MM.1S (cell line): ENCODE data around the gene COBL.

Experiments
- DNase-seq: peaks from one replicate; pipeline ENCODE4 v3.0.0-alpha.2; 2015
- H2AFZ ChIP-seq: fragments of 300-600 bp; sonication (generic); 2 replicates; pipeline ENCODE4 v1.6.0; 2016; ENCODE audit warnings: antibody characterized with exemption, low read length
- H3F3A ChIP-seq: fragments of 300-600 bp; sonication (generic); 2 replicates; pipeline ENCODE4 v1.6.1; 2016; ENCODE audit warnings: mild to moderate bottlenecking, antibody characterized with exemption, low read length, moderate library complexity, mixed read lengths; ENCODE audit not compliant: insufficient read depth
- H3K27ac ChIP-seq: fragments of 300-600 bp; sonication (generic); 2 replicates; pipeline ENCODE4 v1.5.1; 2016; ENCODE audit warnings: mild to moderate bottlenecking, low read length
- H3K27me3 ChIP-seq: fragments of 300-600 bp; sonication (generic); replicated peaks from 2 replicates; pipeline ENCODE4 v1.6.0; 2016; ENCODE audit warnings: low read length; ENCODE audit not compliant: insufficient read depth
- H3K36me3 ChIP-seq: fragments of 300-600 bp; sonication (generic); replicated peaks from 2 replicates; pipeline ENCODE4 v1.6.1; 2016; ENCODE audit warnings: mild to moderate bottlenecking, low read length, mixed read lengths; ENCODE audit not compliant: insufficient read depth
- H3K4me1 ChIP-seq: fragments of 300-600 bp; sonication (generic); 2 replicates; pipeline ENCODE4 v1.6.1; 2016; ENCODE audit warnings: low read length, mixed read lengths
- H3K4me2 ChIP-seq: fragments of 300-600 bp; sonication (generic); 2 replicates; pipeline ENCODE4 v1.6.0; 2016; ENCODE audit warnings: low read depth, low read length
- H3K4me3 ChIP-seq: fragments of 300-600 bp; sonication (generic); 2 replicates; pipeline ENCODE4 v1.5.1; 2016; ENCODE audit warnings: low read length, mixed read lengths
- H3K79me2 ChIP-seq: fragments of 300-600 bp; sonication (generic); 2 replicates; pipeline ENCODE4 v1.6.1; 2016; ENCODE audit warnings: mixed run types, low read length, mixed read lengths
- H3K9ac ChIP-seq: fragments of 300-600 bp; sonication (generic); 2 replicates; pipeline ENCODE4 v1.6.1; 2016; ENCODE audit warnings: low read length, mixed read lengths
- H3K9me2 ChIP-seq: fragments of 300-600 bp; sonication (generic); replicated peaks from 2 replicates; pipeline ENCODE4 v1.6.1; 2016; ENCODE audit warnings: mild to moderate bottlenecking, low read length, mixed read lengths; ENCODE audit not compliant: insufficient read depth
- H3K9me3 ChIP-seq: fragments of 300-600 bp; sonication (generic); replicated peaks from 2 replicates; pipeline ENCODE4 v1.6.1; 2016; ENCODE audit warnings: mild to moderate bottlenecking, low read length, mixed read lengths; ENCODE audit not compliant: insufficient read depth
- H4K20me1 ChIP-seq: fragments of 300-600 bp; sonication (generic); 2 replicates; pipeline ENCODE4 v1.6.1; 2016; ENCODE audit warnings: mild to moderate bottlenecking, low read length, moderate library complexity, mixed read lengths; ENCODE audit not compliant: insufficient read depth
- EZH2 ChIP-seq: fragments of 300-600 bp; sonication (generic); optimal IDR thresholded peaks from 2 replicates; pipeline ENCODE3; 2017; ENCODE audit warnings: low read depth, mild to moderate bottlenecking, antibody characterized with exemption, low read length, mixed read lengths
- EZH2phosphoT487 ChIP-seq: fragments of 300-600 bp; sonication (generic); IDR thresholded peaks from 2 replicates; pipeline ENCODE4 v1.6.1; 2018; ENCODE audit warnings: antibody characterized with exemption, low read length
- TF ChIP-seq, protein P1 (sequence below): fragments of 300-600 bp; sonication (generic); IDR thresholded peaks from 2 replicates; pipeline ENCODE4 v1.5.1; 2016; ENCODE audit warnings: antibody characterized with exemption, low read length, mixed read lengths

COBL gene

DNA sequence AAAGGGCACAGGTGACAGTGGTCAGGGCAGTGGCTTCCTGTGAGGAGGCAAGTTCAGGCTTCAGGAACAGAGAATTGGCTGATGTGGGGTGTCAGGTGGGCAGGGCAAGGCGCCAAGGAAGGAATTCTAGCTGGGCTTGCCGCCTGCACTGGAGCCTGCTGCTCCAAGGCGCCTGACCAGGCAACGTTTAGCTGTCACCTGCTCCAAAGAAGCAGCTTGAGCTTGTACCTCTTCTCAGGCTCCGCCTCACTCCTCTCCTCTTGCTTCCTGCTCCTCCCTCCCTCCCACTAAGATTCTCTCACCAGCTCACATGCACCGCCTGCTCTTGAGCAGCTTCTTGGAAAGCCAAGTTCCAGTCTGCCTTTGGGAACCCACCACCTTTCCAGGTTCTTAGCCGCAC is 346.5 kb downstream of the COBL start:
- no peaks in the 10 kb centered on the region for H3K27me3 ChIP-seq
- no peak for DNase-seq
- H3K4me1 ChIP-seq = no peaks in the 10 kb centered on the region
- H3K4me2 ChIP-seq = no peak overlapping the region
- no peak overlapping the region for H3K9ac ChIP-seq
- H3F3A ChIP-seq = no peaks in the 10 kb centered on the region
- H3K9me2 ChIP-seq = no peaks in the 10 kb centered on the region
- H4K20me1 ChIP-seq = no peaks in the 10 kb centered on the region
- no peak overlapping the region for H3K27ac ChIP-seq
- no peaks in the 10 kb centered on the region for H3K36me3 ChIP-seq
- H2AFZ ChIP-seq = no peak overlapping the region
- TF ChIP-seq EZH2phosphoT487 = no peak
- TF ChIP-seq EZH2 = no peak
- TF ChIP-seq, protein P1, sequence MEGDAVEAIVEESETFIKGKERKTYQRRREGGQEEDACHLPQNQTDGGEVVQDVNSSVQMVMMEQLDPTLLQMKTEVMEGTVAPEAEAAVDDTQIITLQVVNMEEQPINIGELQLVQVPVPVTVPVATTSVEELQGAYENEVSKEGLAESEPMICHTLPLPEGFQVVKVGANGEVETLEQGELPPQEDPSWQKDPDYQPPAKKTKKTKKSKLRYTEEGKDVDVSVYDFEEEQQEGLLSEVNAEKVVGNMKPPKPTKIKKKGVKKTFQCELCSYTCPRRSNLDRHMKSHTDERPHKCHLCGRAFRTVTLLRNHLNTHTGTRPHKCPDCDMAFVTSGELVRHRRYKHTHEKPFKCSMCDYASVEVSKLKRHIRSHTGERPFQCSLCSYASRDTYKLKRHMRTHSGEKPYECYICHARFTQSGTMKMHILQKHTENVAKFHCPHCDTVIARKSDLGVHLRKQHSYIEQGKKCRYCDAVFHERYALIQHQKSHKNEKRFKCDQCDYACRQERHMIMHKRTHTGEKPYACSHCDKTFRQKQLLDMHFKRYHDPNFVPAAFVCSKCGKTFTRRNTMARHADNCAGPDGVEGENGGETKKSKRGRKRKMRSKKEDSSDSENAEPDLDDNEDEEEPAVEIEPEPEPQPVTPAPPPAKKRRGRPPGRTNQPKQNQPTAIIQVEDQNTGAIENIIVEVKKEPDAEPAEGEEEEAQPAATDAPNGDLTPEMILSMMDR = no peak
- no peaks in the 10 kb centered on the region for H3K9me3 ChIP-seq
- H3K4me3 ChIP-seq = no peak overlapping the region
- H3K79me2 ChIP-seq = no peaks in the 10 kb centered on the region
